Middle frontal gyrus (tissue), 1 donor: Measurements from ENCODE around the gene RUFY2.
A peak's percentile ranks its signal among the peaks of the same experiment; 100 is the strongest.

Experiments used
- DNase-seq: peaks from one replicate; pipeline ENCODE4 v3.0.0-alpha.2; 2015; ENCODE audit warnings: low spot score; ENCODE audit errors: extremely low spot score

The RUFY2 gene

GRCh38 chr10:68364101-68364886, 42.8 kb downstream of the RUFY2 start:
- no peak for DNase-seq

- no peak for DNase-seq
These were observed 44.5 kb downstream of the RUFY2 start for GRCh38 chr10:68362590-68362989.

GRCh38 chr10:68359189-68359588, 47.9 kb downstream of the RUFY2 start:
- no peak for DNase-seq

GRCh38 chr10:68353537-68353936, 53.5 kb downstream of the RUFY2 start:
- no peak for DNase-seq

GRCh38 chr10:68348265-68348741, 58.8 kb downstream of the RUFY2 start:
- DNase-seq, result no peak

- DNase-seq, result no peak
These were observed 60.3 kb downstream of the RUFY2 start for GRCh38 chr10:68346774-68347173.

GRCh38 chr10:68345621-68346020, 61.5 kb downstream of the RUFY2 start:
- no peak for DNase-seq

GRCh38 chr10:68342909-68343516, 64.1 kb downstream of the RUFY2 start:
- DNase-seq, result no peak

GRCh38 chr10:68340358-68341080, 66.6 kb downstream of the RUFY2 start:
- DNase-seq, result no peak

GRCh38 chr10:68336754-68337351, 70.2 kb downstream of the RUFY2 start:
- no peak for DNase-seq

GRCh38 chr10:68334672-68335467, 72.2 kb downstream of the RUFY2 start:
- DNase-seq, result no peak

- DNase-seq, result no peak
These were observed 73.3 kb downstream of the RUFY2 start for GRCh38 chr10:68333440-68334431.

- DNase-seq, result no peak
These were observed 74.0 kb downstream of the RUFY2 start for GRCh38 chr10:68333058-68333395.

GRCh38 chr10:68332259-68333057, 74.6 kb downstream of the RUFY2 start, which contains the start of gene PBLD:
Gene PBLD (minus strand): TSS chr10:68332928. CDS start chr10:68306844, 26,084 bp downstream.
- DNase-seq, result peak; percentile 62

GRCh38 chr10:68331455-68332258, 75.4 kb downstream of the RUFY2 start, which contains the start of gene HNRNPH3:
Gene HNRNPH3 (plus strand): TSS chr10:68332064. CDS start chr10:68337222, 5,158 bp downstream.
- DNase-seq, result peak; percentile 96

- DNase-seq, result no peak
These were observed 76.1 kb downstream of the RUFY2 start for GRCh38 chr10:68330852-68331454.

GRCh38 chr10:68329506-68329861, 77.6 kb downstream of the RUFY2 start:
- no peak for DNase-seq
